Ovary (tissue), 9 donors: ENCODE measurements around the gene TTC7B. TPM values are rescaled to one million over a fixed set of nuclear protein-coding genes. Genes with fewer than 3 reads are reported as not detected.

Source experiments
- DNase-seq, 5 donors: peaks; one replicate each; pipeline ENCODE4 v3.0.0-alpha.2; 2019 to 2020
- H3K27ac ChIP-seq, 2 donors: fragments of 200-600 bp; one replicate each; pipeline versions ENCODE4 v1.5.1 to v1.8.0; 2019 to 2022
- H3K27me3 ChIP-seq: fragments of 200-600 bp; one replicate; pipeline ENCODE4 v1.8.0; 2022
- H3K36me3 ChIP-seq: fragments of 200-600 bp; sonication (generic); one replicate; pipeline ENCODE4 v1.5.1; 2019
- H3K4me1 ChIP-seq: one replicate; pipeline ENCODE4 v1.8.1; 2013; ENCODE audit warnings: mild to moderate bottlenecking, moderate library complexity; ENCODE audit not compliant: insufficient read depth
- H3K4me3 ChIP-seq: fragments of 200-600 bp; sonication (generic); one replicate; pipeline ENCODE4 v1.5.1; 2017
- H3K9me3 ChIP-seq, 2 donors: fragments of 200-600 bp in 1 of 2; sonication (generic) in 1 of 2; one replicate each; pipeline versions ENCODE4 v1.5.1 to v1.8.1; 2013 to 2019; ENCODE audit warnings: mild to moderate bottlenecking in 1 of 2, moderate library complexity in 1 of 2
- CTCF ChIP-seq, 3 donors: fragments of 450-650 bp in 2 of 3; fragments of 200-600 bp in 1 of 3; IDR thresholded peaks; one replicate each; pipeline versions ENCODE4 v1.5.1 to v1.8.0; 2016 to 2022; ENCODE audit warnings: antibody characterized with exemption in 3 of 3, mild to moderate bottlenecking in 1 of 3
- EP300 ChIP-seq: sonication (generic); formaldehyde crosslinking; IDR thresholded peaks from one replicate; pipeline ENCODE4 v1.6.1; 2017; ENCODE audit warnings: antibody characterized with exemption
- POLR2A ChIP-seq: fragments of 450-650 bp; IDR thresholded peaks from one replicate; pipeline ENCODE4 v1.6.1; 2017; ENCODE audit warnings: antibody characterized with exemption, mild to moderate bottlenecking, moderate library complexity
- WGBS, 3 donors: extraction: QIAGEN DNeasy Blood & Tissue Kit in 1 of 3; methylation state at CpG; one replicate each; pipeline versions ENCODE4 v1.1.5 to v1.1.7; 2013 to 2017; 5-methylcytosine and 5-hydroxymethylcytosine counted together
- intact Hi-C, 4 donors: fragments of 100-400 bp; cut with DNase I; formaldehyde crosslinking; loops; one replicate each; pipeline versions ENCODE4 v1.11.0 to v1.15.1; 2022 to 2023
- polyA plus RNA-seq, 2 donors: library from polyadenylated mRNA; stranded (reverse); fragments of 200-250 nt in 1 of 2; fragments of 350-450 nt in 1 of 2; fragmentation: Illumina TruSeq in 1 of 2; extraction: RNeasy Lipid Tissue Mini Kit (QIAGEN cat#74804) in 1 of 2; gene quantifications; one replicate each; pipeline ENCODE4 v1.2.3, GENCODE V29; 2013 to 2014
- total RNA-seq, 7 donors: library from RNA; depleted of rRNA in 2 of 7; stranded (reverse); fragments of >200 nt in 2 of 7; fragmentation: NEBNext Ultra II Directional in 3 of 7; extraction: Animal tissue kit (Norgen Biotek cat#: 25700) in 3 of 7; gene quantifications; one replicate each; pipeline versions ENCODE4 v1.1.0 to v1.2.4, GENCODE V29; 2016 to 2023
- donor health status: DM: no; HTN: no; CAD: no; lungs with moderate emphysema.
- donor health status: DM: no; HTN: no; CAD: no.
- donor health status: Bipolar disorder and iron deficiency.
- donor health status: DM: yes; HTN: yes; CAD: no.
- donor health status: DM: no; HTN: no; CAD: no.
- donor health status: DM: yes; HTN: yes; CAD: no.

TTC7B gene
- total and polyA plus RNA-seq, 9 donors = 18.2 to 39.5 (median 34.2) TPM

- H3K36me3 ChIP-seq = no peaks in the 10 kb centered on the region
- H3K27me3 ChIP-seq = no peaks in the 10 kb centered on the region
- no peak for TF ChIP-seq EP300
- intact Hi-C loops = no loop called here
- no peak for DNase-seq
- WGBS, 3 donors = 91 to 94% (median 93%) methylated on average over 6 of the region's 6 CpGs
- H3K27ac ChIP-seq = no peak overlapping the region
- H3K9me3 ChIP-seq = no peaks in the 10 kb centered on the region
- no peak overlapping the region for H3K4me3 ChIP-seq
- H3K4me1 ChIP-seq = no peaks in the 10 kb centered on the region
Observed at GRCh38 chr14:90587252-90587910, 228.8 kb downstream of the TTC7B start.

GRCh38 chr14:90585106-90585505 lies 231.1 kb downstream of the TTC7B start:
- Histone ChIP-seq H3K4me3 (no peak overlapping the region), H3K27ac (no peak overlapping the region), H3K4me1 (no peaks in the 10 kb centered on the region), H3K36me3 (no peaks in the 10 kb centered on the region), H3K9me3 (no peaks in the 10 kb centered on the region), H3K27me3 (no peaks in the 10 kb centered on the region)
- TF ChIP-seq CTCF (IDR thresholded peaks at IDR 0.05) (no peak), EP300 (no peak), POLR2A (no peak)
- DNase-seq = no peak
- 78 to 89% (median 86%) methylated on average over 8 of the region's 8 CpGs for WGBS, 3 donors
- intact Hi-C loops = no loop called here

- Histone ChIP-seq H3K27ac (no peak overlapping the region), H3K4me1 (no peaks in the 10 kb centered on the region), H3K36me3 (no peaks in the 10 kb centered on the region), H3K27me3 (no peaks in the 10 kb centered on the region), H3K9me3 (no peaks in the 10 kb centered on the region), H3K4me3 (no peak overlapping the region)
- DNase-seq = no peak
- 92 to 95% (median 95%) methylated on average over 12 of the region's 12 CpGs for WGBS, 3 donors
- intact Hi-C loops = no loop called here
- TF ChIP-seq EP300 (no peak), CTCF (IDR thresholded peaks at IDR 0.05) (no peak), POLR2A (no peak)
Observed at GRCh38 chr14:90583916-90584605, 232.2 kb downstream of the TTC7B start.

GRCh38 chr14:90583427-90583826 lies 232.8 kb downstream of the TTC7B start:
- Histone ChIP-seq H3K4me3 (no peak overlapping the region), H3K27ac (no peak overlapping the region), H3K4me1 (no peaks in the 10 kb centered on the region), H3K27me3 (no peaks in the 10 kb centered on the region), H3K9me3 (no peaks in the 10 kb centered on the region), H3K36me3 (no peaks in the 10 kb centered on the region)
- TF ChIP-seq CTCF (IDR thresholded peaks at IDR 0.05) (no peak), EP300 (no peak), POLR2A (no peak)
- WGBS, 3 donors = 84 to 91% (median 85%) methylated on average over 4 of the region's 4 CpGs
- no peak for DNase-seq
- intact Hi-C loops = no loop called here

GRCh38 chr14:90582166-90582565 lies 234.1 kb downstream of the TTC7B start:
- Histone ChIP-seq H3K9me3 (no peaks in the 10 kb centered on the region), H3K4me1 (no peaks in the 10 kb centered on the region), H3K27me3 (no peaks in the 10 kb centered on the region), H3K27ac (no peak overlapping the region), H3K36me3 (no peaks in the 10 kb centered on the region), H3K4me3 (no peak overlapping the region)
- no peak for TF ChIP-seq CTCF (IDR thresholded peaks at IDR 0.05)
- TF ChIP-seq EP300 = no peak
- TF ChIP-seq POLR2A = no peak
- 97 to 100% (median 100%) methylated on average over 3 of the region's 3 CpGs for WGBS, 3 donors
- intact Hi-C loops = no loop called here
- DNase-seq = no peak
